SU-DHL-6 (cell line): ENCODE data around the gene KNDC1.
"Not testable (repeated sequence)": the region's sequence is repeated elsewhere in the genome, so short reads cannot be mapped to it uniquely, and the experiment has no call there.

ENCODE experiments used
- H2AFZ ChIP-seq: fragments of 200-600 bp; sonication (generic); 2 replicates; pipeline ENCODE4 v1.6.1; 2014; ENCODE audit warnings: low read depth, mild to moderate bottlenecking, moderate library complexity, mixed read lengths, antibody characterized with exemption, low read length; ENCODE audit not compliant: severe bottlenecking
- H3F3A ChIP-seq: fragments of 200-600 bp; shearing (Covaris generic); 2 replicates; pipeline ENCODE4 v1.6.0; 2016; ENCODE audit warnings: antibody characterized with exemption, mild to moderate bottlenecking; ENCODE audit not compliant: insufficient read depth
- H3K27ac ChIP-seq: fragments of 200-600 bp; sonication (generic); 2 replicates; pipeline ENCODE4 v1.5.1; 2016; ENCODE audit warnings: low read depth, mild to moderate bottlenecking, low read length, moderate library complexity, mixed read lengths
- H3K27me3 ChIP-seq: fragments of 200-600 bp; sonication (generic), shearing (Covaris generic); 2 replicates; pipeline ENCODE4 v1.6.0; 2014; ENCODE audit warnings: mild to moderate bottlenecking, low read length
- H3K36me3 ChIP-seq: fragments of 200-600 bp; sonication (generic); 2 replicates; pipeline ENCODE4 v1.6.1; 2014; ENCODE audit warnings: mild to moderate bottlenecking, low read length, mixed read lengths
- H3K4me2 ChIP-seq: fragments of 300-600, 200-600 bp; shearing (Covaris generic), sonication (generic); 2 replicates; pipeline ENCODE4 v1.6.0; 2014; ENCODE audit warnings: low read length, low read depth, mild to moderate bottlenecking; ENCODE audit not compliant: poor library complexity, severe bottlenecking
- H3K4me3 ChIP-seq: fragments of 200-600 bp; sonication (generic); 2 replicates; pipeline ENCODE4 v1.5.1; 2014; ENCODE audit warnings: antibody characterized with exemption, low read length, mild to moderate bottlenecking, mixed read lengths; ENCODE audit not compliant: insufficient read depth, poor library complexity, severe bottlenecking
- H3K79me2 ChIP-seq: fragments of 200-600 bp; sonication (generic); 2 replicates; pipeline ENCODE4 v1.6.1; 2014; ENCODE audit warnings: mild to moderate bottlenecking, low read length, moderate library complexity; ENCODE audit not compliant: insufficient read depth
- H3K9ac ChIP-seq: fragments of 200-600 bp; sonication (generic); 2 replicates; pipeline ENCODE4 v1.7.0; 2014; ENCODE audit warnings: mild to moderate bottlenecking, low read length
- H3K9me2 ChIP-seq: fragments of 200-600 bp; sonication (generic); replicated peaks from 2 replicates; pipeline ENCODE4 v1.6.1; 2014; ENCODE audit warnings: low read length; ENCODE audit not compliant: insufficient read depth
- H3K9me3 ChIP-seq: fragments of 200-600 bp; sonication (generic); 2 replicates; pipeline ENCODE4 v1.6.1; 2014; ENCODE audit warnings: low read length, mixed read lengths; ENCODE audit not compliant: insufficient read depth
- H4K20me1 ChIP-seq: fragments of 200-600 bp; sonication (generic); 2 replicates; pipeline ENCODE4 v1.6.1; 2014; ENCODE audit warnings: low read depth, mild to moderate bottlenecking, antibody characterized with exemption, low read length, moderate library complexity, mixed read lengths
- CTCF ChIP-seq: fragments of 200-600 bp; sonication (generic); IDR thresholded peaks from one replicate; pipeline ENCODE4 v1.5.1; 2017; ENCODE audit warnings: antibody characterized with exemption, mild to moderate bottlenecking, low read length, moderate library complexity; ENCODE audit not compliant: insufficient read depth, poor library complexity, severe bottlenecking
- EZH2phosphoT487 ChIP-seq: fragments of 200-600 bp; sonication (generic), shearing (Covaris generic); conservative IDR thresholded peaks from 2 replicates; pipeline ENCODE4 v1.6.1; 2018; ENCODE audit warnings: mild to moderate bottlenecking, antibody characterized with exemption, low read length, moderate library complexity, mixed read lengths

The KNDC1 gene

GRCh38 chr10:133159950-133160825 is at the start of gene KNDC1:
TSS of gene KNDC1 (plus strand) at chr10:133160219. CDS start at chr10:133160468, 249 bp downstream.
- no peak within 1 kb of the TSS for H3K9ac ChIP-seq
- no peaks in the 10 kb centered on the region for H3K9me3 ChIP-seq
- no peaks in the 10 kb centered on the region for H3F3A ChIP-seq
- no peak for TF ChIP-seq CTCF
- TF ChIP-seq EZH2phosphoT487 = no peak
- H3K4me3 ChIP-seq = no peak within 1 kb of the TSS
- H4K20me1 ChIP-seq = no peaks in the 10 kb centered on the region
- H3K27me3 ChIP-seq = no peaks in the 10 kb centered on the region
- no peaks in the 10 kb centered on the region for H3K36me3 ChIP-seq
- H2AFZ ChIP-seq = no peak within 1 kb of the TSS
- no peaks in the 10 kb centered on the region for H3K9me2 ChIP-seq
- H3K4me2 ChIP-seq = no peak within 1 kb of the TSS
- H3K79me2 ChIP-seq = no peaks in the 10 kb centered on the region
- H3K27ac ChIP-seq = no peak within 1 kb of the TSS

- no peak overlapping the region for H3K9ac ChIP-seq
- H3K79me2 ChIP-seq = no peaks in the 10 kb centered on the region
- H3K27me3 ChIP-seq = no peaks in the 10 kb centered on the region
- TF ChIP-seq EZH2phosphoT487 = no peak
- TF ChIP-seq CTCF = no peak
- no peak overlapping the region for H2AFZ ChIP-seq
- H3K9me3 ChIP-seq = peaks cover 11% of the 10 kb centered on the region; the same call in 1 of the 2 replicates
- H3K4me2 ChIP-seq = no peak overlapping the region
- H3K27ac ChIP-seq = no peak overlapping the region
- no peaks in the 10 kb centered on the region for H3K36me3 ChIP-seq
- H3K9me2 ChIP-seq = no peaks in the 10 kb centered on the region
- no peaks in the 10 kb centered on the region for H3F3A ChIP-seq
- H3K4me3 ChIP-seq = no peak overlapping the region
- H4K20me1 ChIP-seq = no peaks in the 10 kb centered on the region
These were observed 49.3 kb upstream of the KNDC1 start for GRCh38 chr10:133110609-133111275.

- H3K4me3 ChIP-seq, H3K27ac ChIP-seq, H3K9me2 ChIP-seq, H3K36me3 ChIP-seq, H3F3A ChIP-seq, H3K79me2 ChIP-seq, H3K27me3 ChIP-seq, H4K20me1 ChIP-seq, H3K9ac ChIP-seq, H3K4me2 ChIP-seq, H2AFZ ChIP-seq: not testable (repeated sequence)
- H3K9me3 ChIP-seq = peaks cover 11% of the 10 kb centered on the region; the same call in 1 of the 2 replicates
These were observed 48.4 kb upstream of the KNDC1 start for GRCh38 chr10:133111640-133112039.
